ENCODE results near the gene NPHP4. TPM values are rescaled to one million over a fixed set of nuclear protein-coding genes. Genes with fewer than 3 reads are reported as not detected.

NPHP4 gene
- polyA plus RNA-seq, 1 of the 3 experiments (the other 2 are of a cell fraction): 7.0 TPM

DNA sequence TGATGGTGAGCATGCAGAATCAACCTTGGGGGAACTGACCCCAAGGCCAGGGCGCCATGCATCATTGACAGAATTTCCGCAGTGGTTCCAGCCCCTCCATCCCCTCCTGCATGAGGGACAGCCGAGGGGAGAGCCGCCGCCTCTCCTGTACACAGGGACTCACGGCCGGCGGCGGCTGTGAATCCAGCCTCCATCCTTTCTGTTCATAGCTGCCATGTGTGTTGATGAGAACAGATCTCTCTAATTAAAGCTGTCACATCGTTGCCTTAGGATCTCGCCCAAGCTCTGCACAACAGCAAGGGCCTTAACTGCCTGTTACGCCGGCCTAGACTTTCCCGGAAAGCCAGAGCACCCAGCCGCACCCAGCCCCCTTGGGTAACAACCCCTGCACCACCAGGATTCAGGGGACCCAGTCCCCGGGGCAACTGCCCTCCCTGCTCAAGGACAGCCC lies 151.6 kb downstream of the NPHP4 start (continued):
- TF ChIP-seq GATA2 (CRISPR knock-in tag; IDR thresholded peaks at IDR 0.05): no peak
- no peak for TF ChIP-seq TEAD4 (IDR thresholded peaks at IDR 0.05; ENCODE audit: borderline replicate concordance, insufficient read depth)
- TF ChIP-seq ELF1 (IDR thresholded peaks at IDR 0.05): no peak
- TF ChIP-seq SIN3A (IDR thresholded peaks at IDR 0.05; ENCODE audit: borderline replicate concordance, low read depth, low read length): no peak
- TF ChIP-seq, protein P1, sequence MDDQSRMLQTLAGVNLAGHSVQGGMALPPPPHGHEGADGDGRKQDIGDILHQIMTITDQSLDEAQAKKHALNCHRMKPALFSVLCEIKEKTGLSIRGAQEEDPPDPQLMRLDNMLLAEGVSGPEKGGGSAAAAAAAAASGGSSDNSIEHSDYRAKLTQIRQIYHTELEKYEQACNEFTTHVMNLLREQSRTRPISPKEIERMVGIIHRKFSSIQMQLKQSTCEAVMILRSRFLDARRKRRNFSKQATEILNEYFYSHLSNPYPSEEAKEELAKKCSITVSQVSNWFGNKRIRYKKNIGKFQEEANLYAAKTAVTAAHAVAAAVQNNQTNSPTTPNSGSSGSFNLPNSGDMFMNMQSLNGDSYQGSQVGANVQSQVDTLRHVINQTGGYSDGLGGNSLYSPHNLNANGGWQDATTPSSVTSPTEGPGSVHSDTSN (IDR thresholded peaks at IDR 0.05): no peak
- TF ChIP-seq, protein P2, sequence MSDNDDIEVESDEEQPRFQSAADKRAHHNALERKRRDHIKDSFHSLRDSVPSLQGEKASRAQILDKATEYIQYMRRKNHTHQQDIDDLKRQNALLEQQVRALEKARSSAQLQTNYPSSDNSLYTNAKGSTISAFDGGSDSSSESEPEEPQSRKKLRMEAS (IDR thresholded peaks at IDR 0.05; ENCODE audit: low read depth): no peak

DNA sequence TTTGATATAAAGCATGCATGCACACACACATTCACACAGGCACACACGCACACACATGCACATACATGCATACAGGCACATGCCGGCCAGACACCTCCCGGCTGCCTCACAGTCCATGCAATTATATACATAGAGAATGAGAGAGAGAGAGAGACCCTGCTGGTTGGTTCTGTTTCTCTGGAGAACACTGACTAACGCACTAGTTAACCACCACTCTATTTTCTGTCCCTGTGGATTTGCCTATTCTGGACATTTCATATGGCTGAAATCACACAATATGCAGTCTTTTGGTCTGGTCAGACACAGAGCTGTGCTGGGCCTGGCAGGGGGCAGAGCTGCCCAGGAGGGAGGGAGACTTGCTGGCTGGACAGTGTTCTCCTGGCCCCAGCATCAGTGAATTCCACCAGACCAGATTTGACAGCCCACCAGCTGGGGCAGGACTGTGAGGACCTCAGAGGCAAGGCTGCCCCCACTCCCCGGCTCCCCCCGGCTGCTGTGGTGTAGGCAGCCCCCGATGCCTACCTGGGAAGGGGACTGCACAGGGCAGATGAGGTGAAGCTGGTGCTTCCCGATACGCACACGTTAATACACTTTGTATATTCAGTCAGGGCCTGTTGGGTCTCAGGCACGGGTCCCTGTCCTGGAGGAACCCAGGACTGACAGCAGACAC lies 152.2 kb downstream of the NPHP4 start:
- Histone ChIP-seq H3K4me3 (ENCODE audit: low read depth in 2 of 2, low read length in 1 of 2) (no peak overlapping the region), H3K4me2 (no peak overlapping the region), H3K9ac (no peak overlapping the region), H3K79me2 (ENCODE audit: insufficient read depth) (no peaks in the 10 kb centered on the region), H3K36me3 (replicated peaks in 1 of 2; ENCODE audit: control insufficient read depth in 1 of 2, insufficient read depth in 2 of 2, low read length in 1 of 2) (no peaks in the 10 kb centered on the region), H3K4me1 (ENCODE audit: control insufficient read depth in 1 of 2, insufficient read depth in 2 of 2, low read depth in 1 of 2, low read length in 1 of 2) (peaks cover 0 to 38% of the 10 kb centered on the region in 2 experiments; a peak in 1 of 4 replicates), H3K27ac (ENCODE audit: low read depth in 2 of 2, low read length in 1 of 2) (no peak overlapping the region; a peak in 1 of 4 replicates), H3F3A (replicated peaks; ENCODE audit: insufficient read depth) (no peaks in the 10 kb centered on the region), H2AFZ (ENCODE audit: low read depth) (no peak overlapping the region), H4K20me1 (ENCODE audit: insufficient read depth) (no peaks in the 10 kb centered on the region), H3K9me3 (no peaks in the 10 kb centered on the region), H3K9me2 (no peaks in the 10 kb centered on the region), H3K27me3 (ENCODE audit: insufficient read depth) (no peaks in the 10 kb centered on the region)
- 56% methylated on average over 5 of the region's 11 CpGs for WGBS (ENCODE audit: low lambda C conversion rate)
- CTCF ChIA-PET: interaction anchor here (0.6 to 2.6 kb wide), 5 partner anchors 9 to 330 kb away, joined by 3 to 9 read pairs (median 3); no protein-coding TSS in a partner anchor
- DNase-seq: no peak
- TF ChIP-seq, protein P3, sequence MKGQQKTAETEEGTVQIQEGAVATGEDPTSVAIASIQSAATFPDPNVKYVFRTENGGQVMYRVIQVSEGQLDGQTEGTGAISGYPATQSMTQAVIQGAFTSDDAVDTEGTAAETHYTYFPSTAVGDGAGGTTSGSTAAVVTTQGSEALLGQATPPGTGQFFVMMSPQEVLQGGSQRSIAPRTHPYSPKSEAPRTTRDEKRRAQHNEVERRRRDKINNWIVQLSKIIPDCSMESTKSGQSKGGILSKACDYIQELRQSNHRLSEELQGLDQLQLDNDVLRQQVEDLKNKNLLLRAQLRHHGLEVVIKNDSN (IDR thresholded peaks at IDR 0.05; ENCODE audit: borderline replicate concordance, low read depth): no peak
- TF ChIP-seq TCF12 (IDR thresholded peaks at IDR 0.05) (no peak), ELF1 (IDR thresholded peaks at IDR 0.05) (no peak), POLR2AphosphoS5 (IDR thresholded peaks at IDR 0.05; ENCODE audit: low read depth, low read length) (no peak), GABPA (IDR thresholded peaks at IDR 0.05; ENCODE audit: low read depth) (no peak), YY1 (IDR thresholded peaks at IDR 0.05; ENCODE audit: low read depth) (no peak), FOXJ3 (CRISPR knock-in tag; IDR thresholded peaks at IDR 0.05) (no peak)
- TF ChIP-seq, protein P2 (IDR thresholded peaks at IDR 0.05; ENCODE audit: low read depth): no peak
- TF ChIP-seq, protein P4, sequence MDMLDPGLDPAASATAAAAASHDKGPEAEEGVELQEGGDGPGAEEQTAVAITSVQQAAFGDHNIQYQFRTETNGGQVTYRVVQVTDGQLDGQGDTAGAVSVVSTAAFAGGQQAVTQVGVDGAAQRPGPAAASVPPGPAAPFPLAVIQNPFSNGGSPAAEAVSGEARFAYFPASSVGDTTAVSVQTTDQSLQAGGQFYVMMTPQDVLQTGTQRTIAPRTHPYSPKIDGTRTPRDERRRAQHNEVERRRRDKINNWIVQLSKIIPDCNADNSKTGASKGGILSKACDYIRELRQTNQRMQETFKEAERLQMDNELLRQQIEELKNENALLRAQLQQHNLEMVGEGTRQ (IDR thresholded peaks at IDR 0.05; ENCODE audit: borderline replicate concordance, low read depth, low read length): no peak
- TF ChIP-seq, protein P5, sequence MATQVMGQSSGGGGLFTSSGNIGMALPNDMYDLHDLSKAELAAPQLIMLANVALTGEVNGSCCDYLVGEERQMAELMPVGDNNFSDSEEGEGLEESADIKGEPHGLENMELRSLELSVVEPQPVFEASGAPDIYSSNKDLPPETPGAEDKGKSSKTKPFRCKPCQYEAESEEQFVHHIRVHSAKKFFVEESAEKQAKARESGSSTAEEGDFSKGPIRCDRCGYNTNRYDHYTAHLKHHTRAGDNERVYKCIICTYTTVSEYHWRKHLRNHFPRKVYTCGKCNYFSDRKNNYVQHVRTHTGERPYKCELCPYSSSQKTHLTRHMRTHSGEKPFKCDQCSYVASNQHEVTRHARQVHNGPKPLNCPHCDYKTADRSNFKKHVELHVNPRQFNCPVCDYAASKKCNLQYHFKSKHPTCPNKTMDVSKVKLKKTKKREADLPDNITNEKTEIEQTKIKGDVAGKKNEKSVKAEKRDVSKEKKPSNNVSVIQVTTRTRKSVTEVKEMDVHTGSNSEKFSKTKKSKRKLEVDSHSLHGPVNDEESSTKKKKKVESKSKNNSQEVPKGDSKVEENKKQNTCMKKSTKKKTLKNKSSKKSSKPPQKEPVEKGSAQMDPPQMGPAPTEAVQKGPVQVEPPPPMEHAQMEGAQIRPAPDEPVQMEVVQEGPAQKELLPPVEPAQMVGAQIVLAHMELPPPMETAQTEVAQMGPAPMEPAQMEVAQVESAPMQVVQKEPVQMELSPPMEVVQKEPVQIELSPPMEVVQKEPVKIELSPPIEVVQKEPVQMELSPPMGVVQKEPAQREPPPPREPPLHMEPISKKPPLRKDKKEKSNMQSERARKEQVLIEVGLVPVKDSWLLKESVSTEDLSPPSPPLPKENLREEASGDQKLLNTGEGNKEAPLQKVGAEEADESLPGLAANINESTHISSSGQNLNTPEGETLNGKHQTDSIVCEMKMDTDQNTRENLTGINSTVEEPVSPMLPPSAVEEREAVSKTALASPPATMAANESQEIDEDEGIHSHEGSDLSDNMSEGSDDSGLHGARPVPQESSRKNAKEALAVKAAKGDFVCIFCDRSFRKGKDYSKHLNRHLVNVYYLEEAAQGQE (IDR thresholded peaks at IDR 0.05; ENCODE audit: low read depth, low read length): no peak
- TF ChIP-seq, protein P6, sequence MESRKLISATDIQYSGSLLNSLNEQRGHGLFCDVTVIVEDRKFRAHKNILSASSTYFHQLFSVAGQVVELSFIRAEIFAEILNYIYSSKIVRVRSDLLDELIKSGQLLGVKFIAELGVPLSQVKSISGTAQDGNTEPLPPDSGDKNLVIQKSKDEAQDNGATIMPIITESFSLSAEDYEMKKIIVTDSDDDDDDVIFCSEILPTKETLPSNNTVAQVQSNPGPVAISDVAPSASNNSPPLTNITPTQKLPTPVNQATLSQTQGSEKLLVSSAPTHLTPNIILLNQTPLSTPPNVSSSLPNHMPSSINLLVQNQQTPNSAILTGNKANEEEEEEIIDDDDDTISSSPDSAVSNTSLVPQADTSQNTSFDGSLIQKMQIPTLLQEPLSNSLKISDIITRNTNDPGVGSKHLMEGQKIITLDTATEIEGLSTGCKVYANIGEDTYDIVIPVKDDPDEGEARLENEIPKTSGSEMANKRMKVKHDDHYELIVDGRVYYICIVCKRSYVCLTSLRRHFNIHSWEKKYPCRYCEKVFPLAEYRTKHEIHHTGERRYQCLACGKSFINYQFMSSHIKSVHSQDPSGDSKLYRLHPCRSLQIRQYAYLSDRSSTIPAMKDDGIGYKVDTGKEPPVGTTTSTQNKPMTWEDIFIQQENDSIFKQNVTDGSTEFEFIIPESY (IDR thresholded peaks at IDR 0.05; ENCODE audit: borderline replicate concordance, low read depth): no peak
- POLR2A ChIA-PET: interaction anchor here (1.0 kb wide), 1 partner anchor 18 kb away, joined by 3 read pairs; no protein-coding TSS in a partner anchor
